NOMO-1 treated with DMSO at 0.1 percent for 48 hours (cell line): ENCODE data around the gene FLACC1.
A peak's percentile ranks its signal among the peaks of the same experiment; 100 is the strongest.
"Not testable (repeated sequence)": the region's sequence is repeated elsewhere in the genome, so short reads cannot be mapped to it uniquely, and the experiment has no call there.

ENCODE experiments used
- DNase-seq: peaks from one replicate; lab custom pipeline; 2025; ENCODE audit not compliant: unreplicated experiment; lab: John Stamatoyannopoulos, UW

Gene FLACC1

GRCh38 chr2:201357221-201357620 is at the start of gene FLACC1:
Gene FLACC1, minus strand, starts transcription at chr2:201357345. Its CDS starts 5,941 bp downstream, at chr2:201351404.
- no peak for DNase-seq

GRCh38 chr2:201406077-201406662 is 49.0 kb upstream of the FLACC1 start:
- DNase-seq = peak; percentile 15

- no peak for DNase-seq
Observed at GRCh38 chr2:201404699-201405280, 47.6 kb upstream of the FLACC1 start.

GRCh38 chr2:201403880-201404279 is 46.7 kb upstream of the FLACC1 start:
- DNase-seq = no peak

GRCh38 chr2:201402651-201403562 is 45.8 kb upstream of the FLACC1 start:
- DNase-seq = no peak

- no peak for DNase-seq
Observed at GRCh38 chr2:201401815-201402214, 44.7 kb upstream of the FLACC1 start.

GRCh38 chr2:201396595-201396994 is 39.5 kb upstream of the FLACC1 start:
- DNase-seq = no peak

GRCh38 chr2:201383136-201383535 is 26.0 kb upstream of the FLACC1 start:
- DNase-seq = no peak

- no peak for DNase-seq
Observed at GRCh38 chr2:201378496-201379397, 21.6 kb upstream of the FLACC1 start.

- DNase-seq = no peak
Observed at GRCh38 chr2:201377218-201377617, 20.1 kb upstream of the FLACC1 start.

- DNase-seq = no peak
Observed at GRCh38 chr2:201369775-201370174, 12.6 kb upstream of the FLACC1 start.

GRCh38 chr2:201369318-201369717 is 12.2 kb upstream of the FLACC1 start:
- DNase-seq = not testable (repeated sequence)

- DNase-seq = no peak
Observed at GRCh38 chr2:201366146-201366545, 9.0 kb upstream of the FLACC1 start.

GRCh38 chr2:201363857-201364560 is 6.9 kb upstream of the FLACC1 start:
- peak; percentile 70 for DNase-seq

- DNase-seq = no peak
Observed at GRCh38 chr2:201362396-201362795, 5.3 kb upstream of the FLACC1 start.

GRCh38 chr2:201361078-201361733 is 4.1 kb upstream of the FLACC1 start:
- DNase-seq = no peak

GRCh38 chr2:201360256-201360655 is 3.1 kb upstream of the FLACC1 start:
- no peak for DNase-seq

- DNase-seq = no peak
Observed at GRCh38 chr2:201358684-201359083, 1.5 kb upstream of the FLACC1 start.

- no peak for DNase-seq
Observed at GRCh38 chr2:201353116-201353515, 4.0 kb downstream of the FLACC1 start.

GRCh38 chr2:201350879-201351278 is 6.3 kb downstream of the FLACC1 start:
- DNase-seq = no peak
